AG08396 (cell line): Measurements from ENCODE around the gene FBXO31.
"Not testable (repeated sequence)": the region's sequence is repeated elsewhere in the genome, so short reads cannot be mapped to it uniquely, and the experiment has no call there.

Experiments used
- DNase-seq: peaks from one replicate; pipeline ENCODE4 v3.0.0; 2012; ENCODE audit warnings: low spot score, mixed read lengths

Gene FBXO31

GRCh38 chr16:87384875-87385167 is 1.2 kb upstream of the FBXO31 start:
- not testable (repeated sequence) for DNase-seq

GRCh38 chr16:87384162-87384874 is 742 bp upstream of the FBXO31 start:
- peak; percentile 63 for DNase-seq

GRCh38 chr16:87382023-87382785 is 1.4 kb downstream of the FBXO31 start:
- DNase-seq: peak; percentile 4

- peak; percentile 34 for DNase-seq
Observed at GRCh38 chr16:87380881-87381280, 2.7 kb downstream of the FBXO31 start.

DNA sequence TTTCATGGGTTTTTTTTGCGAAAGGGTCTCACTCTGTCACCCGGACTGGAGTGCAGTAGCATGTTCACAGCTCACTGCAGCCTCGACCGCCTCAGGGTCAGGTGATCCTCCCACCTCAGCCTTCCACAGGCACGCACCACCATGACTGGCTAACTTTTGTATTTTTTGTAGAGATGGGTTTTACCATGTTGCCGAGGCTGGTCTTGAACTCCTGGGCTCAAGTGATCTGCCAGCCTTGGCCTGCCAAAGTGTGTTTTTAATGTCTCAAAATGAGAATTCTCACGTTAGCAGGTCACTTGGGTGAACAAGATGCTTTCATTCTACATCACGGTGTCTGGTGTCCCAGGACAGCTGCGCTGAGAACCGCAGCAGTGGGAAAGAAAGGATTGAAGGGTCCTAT is 3.2 kb downstream of the FBXO31 start:
- DNase-seq: no peak

- DNase-seq: not testable (repeated sequence)
Observed at GRCh38 chr16:87379312-87379752, 4.2 kb downstream of the FBXO31 start.

- DNase-seq: no peak
Observed at GRCh38 chr16:87376660-87377059, 6.9 kb downstream of the FBXO31 start.

GRCh38 chr16:87375426-87376135 is 8.0 kb downstream of the FBXO31 start:
- DNase-seq: no peak

GRCh38 chr16:87374313-87374712 is 9.3 kb downstream of the FBXO31 start:
- no peak for DNase-seq

DNA sequence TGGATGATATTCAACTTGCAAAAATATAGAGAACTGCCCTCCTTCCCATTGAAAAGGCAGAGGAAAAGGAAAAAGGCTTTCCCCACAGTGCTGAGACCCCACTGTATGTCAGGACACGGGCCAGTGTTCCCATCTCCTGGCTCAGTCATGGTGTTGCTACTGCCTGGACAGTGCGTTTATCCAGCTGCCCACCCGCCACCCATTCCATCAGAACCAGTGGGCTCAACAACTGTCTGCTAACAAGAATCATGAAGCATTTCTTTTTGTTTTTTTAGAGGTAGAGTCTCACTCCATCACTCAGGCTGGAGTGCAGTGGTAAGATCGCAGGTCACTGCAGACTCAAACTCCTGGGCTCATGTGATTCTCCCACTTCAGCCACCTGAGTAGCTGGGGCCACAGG is 11.3 kb downstream of the FBXO31 start:
- no peak for DNase-seq

DNA sequence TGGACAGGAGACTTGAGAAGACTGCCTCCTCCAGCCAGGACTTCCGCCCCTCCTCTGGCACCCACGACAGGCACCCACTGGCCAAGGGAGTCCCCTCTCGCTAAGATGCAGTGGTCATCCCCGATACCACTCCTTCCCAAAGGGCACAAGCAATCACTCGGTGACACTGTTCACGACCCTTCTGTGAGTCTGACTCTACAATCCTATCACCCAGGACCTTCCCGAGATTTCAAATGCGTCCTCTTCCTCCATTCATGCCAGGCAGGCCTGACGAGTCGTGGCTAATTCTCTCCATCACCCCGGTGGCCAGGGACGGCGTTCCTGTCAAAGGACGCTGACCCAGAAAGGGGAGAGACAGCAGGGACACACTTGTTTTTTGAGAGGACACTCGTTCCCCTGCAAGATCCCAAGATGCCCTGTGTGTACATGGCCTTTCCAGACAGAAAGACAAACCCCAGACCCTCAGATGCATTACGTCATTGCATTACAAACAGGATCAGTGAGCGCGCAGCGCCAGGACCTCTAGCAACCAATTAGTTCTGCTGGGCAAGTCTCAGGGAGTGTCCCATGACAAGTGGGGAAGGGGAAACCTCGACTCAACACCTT is 12.2 kb downstream of the FBXO31 start:
- no peak for DNase-seq

DNA sequence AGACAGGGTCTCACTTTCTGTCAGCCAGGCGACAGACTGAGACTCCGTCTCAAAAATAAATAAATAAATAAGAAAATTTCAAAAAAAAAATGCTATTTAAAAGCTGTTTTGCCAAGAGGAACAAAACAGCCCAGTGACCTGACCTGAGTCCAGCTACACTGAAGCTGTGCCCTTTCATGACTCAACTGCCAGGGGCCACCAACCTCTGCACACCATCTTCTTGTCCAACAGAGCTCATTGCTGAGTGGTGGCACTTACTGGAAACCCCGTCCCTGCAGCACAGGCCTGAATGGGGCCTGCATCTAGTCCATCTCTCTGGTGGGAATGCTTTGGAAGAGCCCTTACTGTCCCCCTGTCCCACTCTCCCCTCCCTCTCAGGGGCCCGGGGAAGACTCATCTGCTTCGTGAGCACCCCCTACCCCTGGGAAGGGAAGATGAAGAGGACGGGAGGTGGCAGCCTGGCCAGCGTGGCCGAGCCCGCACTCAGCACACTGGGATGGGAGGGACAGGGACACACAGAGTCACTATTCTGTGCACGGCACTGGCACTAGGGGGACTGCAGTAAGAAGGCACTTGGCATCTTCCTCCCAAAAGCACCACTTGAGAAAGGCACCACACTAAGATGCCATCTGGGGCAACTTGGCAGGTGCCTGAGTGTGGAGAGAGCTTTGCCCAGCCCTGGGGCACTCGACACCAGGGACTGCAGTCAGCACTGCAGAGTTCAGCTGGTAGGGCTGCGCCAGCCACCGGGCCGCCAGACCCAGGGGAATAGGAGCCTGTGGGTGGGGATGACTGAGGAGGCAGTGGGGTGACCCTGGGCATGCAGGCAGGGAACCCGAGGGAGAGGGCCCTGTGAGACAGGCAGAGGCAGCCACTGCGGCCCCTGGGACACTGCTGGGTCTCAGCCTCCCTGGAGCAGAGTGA is 13.5 kb downstream of the FBXO31 start:
- no peak for DNase-seq

DNA sequence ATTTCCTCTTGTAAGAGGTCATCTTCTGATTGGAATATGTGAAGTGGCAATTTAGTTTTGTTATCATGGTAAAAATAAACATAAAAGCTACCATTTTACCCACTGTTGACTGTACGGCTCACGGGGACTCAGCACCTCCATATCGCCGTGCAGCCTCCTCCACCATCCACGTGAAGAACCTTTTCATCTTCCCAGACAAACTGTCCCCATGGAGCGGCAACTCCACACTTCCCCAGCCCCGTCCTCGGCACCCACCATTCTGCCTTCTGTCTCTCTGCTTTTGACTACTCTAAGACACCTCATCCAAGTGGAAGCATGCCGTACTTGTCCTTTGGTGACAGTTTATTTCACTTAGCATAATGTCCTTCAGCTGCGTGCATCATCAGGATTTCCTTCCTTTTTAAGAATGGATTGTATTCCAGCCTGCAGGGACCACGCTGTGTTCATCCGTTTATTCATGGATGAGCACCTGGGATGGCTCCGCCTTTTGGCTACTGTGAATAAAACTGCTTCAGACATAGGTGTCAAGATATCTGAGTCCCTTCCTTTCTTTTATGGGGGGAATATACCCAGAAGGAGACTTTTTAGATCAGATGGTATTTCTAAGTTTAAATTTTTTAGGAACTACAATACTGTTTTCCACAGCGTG is 14.3 kb downstream of the FBXO31 start:
- no peak for DNase-seq

GRCh38 chr16:87368029-87368770 is 15.4 kb downstream of the FBXO31 start:
- no peak for DNase-seq

GRCh38 chr16:87367529-87367928 is 16.0 kb downstream of the FBXO31 start:
- DNase-seq: no peak

GRCh38 chr16:87366930-87367329 is 16.6 kb downstream of the FBXO31 start:
- DNase-seq: no peak

DNA sequence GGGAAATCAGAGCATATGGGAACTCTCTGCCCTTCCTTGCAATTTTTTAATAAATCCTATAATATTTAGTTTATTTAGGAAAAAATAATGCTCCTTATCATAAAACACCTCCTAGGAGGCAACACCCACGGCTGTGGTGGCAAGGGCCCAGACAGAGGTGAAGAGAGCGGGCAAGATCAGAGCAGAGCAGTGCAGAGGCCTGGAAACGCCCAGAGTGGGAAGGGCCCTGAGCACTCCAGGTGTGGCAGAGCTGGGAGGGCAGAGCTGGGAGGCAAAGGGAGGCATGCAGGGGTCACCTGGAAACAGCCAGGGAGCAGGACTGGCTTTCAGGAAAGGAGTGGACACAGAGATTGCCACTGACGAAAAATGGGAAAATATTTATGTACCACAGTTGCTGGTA is 17.3 kb downstream of the FBXO31 start:
- DNase-seq: no peak

DNA sequence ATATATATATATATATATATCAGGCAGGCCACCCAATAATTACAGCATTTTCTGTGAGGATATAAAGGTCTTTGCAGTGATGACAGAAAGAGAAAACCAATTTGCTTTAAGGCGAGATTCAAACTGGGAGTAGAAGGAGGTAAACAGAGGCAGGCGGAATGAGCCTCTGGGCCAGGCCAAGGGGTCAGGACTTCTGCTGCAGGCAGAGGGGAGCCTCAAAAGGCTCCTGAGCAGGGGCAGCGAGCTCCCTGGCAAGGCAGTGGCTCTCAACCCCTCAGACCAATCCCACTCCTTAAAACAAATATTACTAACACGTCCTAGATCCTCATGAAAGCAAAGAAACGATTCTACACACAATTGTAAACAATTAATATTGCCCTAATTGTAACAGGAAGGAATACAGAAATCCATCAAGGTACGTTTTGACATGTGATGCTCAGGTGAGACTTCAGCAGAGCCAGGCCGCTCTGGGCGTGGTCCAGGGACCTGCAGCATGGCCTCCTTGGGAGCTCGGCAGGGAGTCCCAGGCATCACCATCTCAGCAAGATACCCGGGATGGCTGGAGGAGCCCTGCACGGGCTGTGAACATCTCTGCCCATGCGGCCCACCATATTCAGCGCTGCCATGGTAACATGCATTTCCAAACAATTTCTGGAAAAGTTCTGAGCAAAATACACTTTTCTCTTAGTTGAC is 18.4 kb downstream of the FBXO31 start:
- DNase-seq: no peak

- DNase-seq: peak; percentile 70
Observed at GRCh38 chr16:87363771-87364455, 19.7 kb downstream of the FBXO31 start.
